ENCODE data around the gene CCR2.
A peak's percentile ranks its signal among the peaks of the same experiment; 100 is the strongest.
"Not testable (repeated sequence)": the region's sequence is repeated elsewhere in the genome, so short reads cannot be mapped to it uniquely, and the experiment has no call there.

Gene CCR2

DNA sequence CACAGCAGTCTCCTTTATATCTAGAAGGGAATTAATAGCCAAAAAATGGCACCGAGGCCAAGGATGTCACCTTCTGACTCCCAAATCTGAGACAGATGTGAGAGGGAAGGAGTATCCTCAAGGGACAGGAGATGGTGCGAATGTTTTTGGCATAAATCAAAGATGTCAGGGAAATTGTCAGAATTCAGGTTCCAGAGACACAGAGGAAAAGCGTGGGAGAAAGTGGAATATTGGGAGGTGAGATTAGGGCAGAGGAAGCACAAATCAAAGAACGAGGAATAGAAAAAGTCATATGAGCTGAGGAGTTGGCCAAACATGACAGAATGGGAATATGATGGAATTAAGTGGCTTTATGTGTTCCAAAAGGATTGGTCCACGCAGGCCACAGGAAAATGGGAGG lies 46.9 kb downstream of the CCR2 start:
- no peak for DNase-seq (ENCODE audit: low read depth in 2 of 2)
- H3K4me3 ChIP-seq (replicated peaks in 1 of 2; ENCODE audit: low read depth in 2 of 2, low read length in 2 of 2), result no peak overlapping the region
- TF ChIP-seq, protein P1, sequence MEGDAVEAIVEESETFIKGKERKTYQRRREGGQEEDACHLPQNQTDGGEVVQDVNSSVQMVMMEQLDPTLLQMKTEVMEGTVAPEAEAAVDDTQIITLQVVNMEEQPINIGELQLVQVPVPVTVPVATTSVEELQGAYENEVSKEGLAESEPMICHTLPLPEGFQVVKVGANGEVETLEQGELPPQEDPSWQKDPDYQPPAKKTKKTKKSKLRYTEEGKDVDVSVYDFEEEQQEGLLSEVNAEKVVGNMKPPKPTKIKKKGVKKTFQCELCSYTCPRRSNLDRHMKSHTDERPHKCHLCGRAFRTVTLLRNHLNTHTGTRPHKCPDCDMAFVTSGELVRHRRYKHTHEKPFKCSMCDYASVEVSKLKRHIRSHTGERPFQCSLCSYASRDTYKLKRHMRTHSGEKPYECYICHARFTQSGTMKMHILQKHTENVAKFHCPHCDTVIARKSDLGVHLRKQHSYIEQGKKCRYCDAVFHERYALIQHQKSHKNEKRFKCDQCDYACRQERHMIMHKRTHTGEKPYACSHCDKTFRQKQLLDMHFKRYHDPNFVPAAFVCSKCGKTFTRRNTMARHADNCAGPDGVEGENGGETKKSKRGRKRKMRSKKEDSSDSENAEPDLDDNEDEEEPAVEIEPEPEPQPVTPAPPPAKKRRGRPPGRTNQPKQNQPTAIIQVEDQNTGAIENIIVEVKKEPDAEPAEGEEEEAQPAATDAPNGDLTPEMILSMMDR (IDR thresholded peaks at IDR 0.05; ENCODE audit: low read depth, low read length), result no peak

GRCh38 chr3:46401579-46401978 lies 47.7 kb downstream of the CCR2 start:
- no peak overlapping the region for H3K4me3 ChIP-seq (replicated peaks in 1 of 2; ENCODE audit: low read depth in 2 of 2, low read length in 2 of 2)
- TF ChIP-seq, protein P1 (IDR thresholded peaks at IDR 0.05; ENCODE audit: low read depth, low read length), result no peak
- DNase-seq (ENCODE audit: low read depth in 2 of 2), result no peak

DNA sequence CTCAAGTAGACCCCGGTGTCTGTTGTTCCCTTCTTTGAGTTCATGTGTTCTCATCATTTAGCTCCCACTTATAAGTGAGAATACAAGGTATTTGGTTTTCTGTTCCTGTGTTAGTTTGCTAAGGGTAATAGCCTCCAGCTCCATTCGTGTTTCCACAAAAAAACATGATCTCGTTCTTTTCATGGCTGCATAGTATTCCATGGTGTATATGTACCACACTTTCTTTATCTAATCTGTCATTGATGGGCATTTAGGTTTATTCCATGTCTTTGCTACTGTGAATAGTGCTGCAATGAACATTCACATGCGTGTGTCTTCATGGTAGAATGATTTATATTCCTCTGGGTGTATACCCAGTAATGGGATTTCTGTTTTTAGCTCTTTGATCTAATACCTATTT lies 49.0 kb downstream of the CCR2 start:
- not testable (repeated sequence) for H3K4me3 ChIP-seq (replicated peaks in 1 of 2; ENCODE audit: low read depth in 2 of 2, low read length in 2 of 2); DNase-seq (ENCODE audit: low read depth in 2 of 2)

DNA sequence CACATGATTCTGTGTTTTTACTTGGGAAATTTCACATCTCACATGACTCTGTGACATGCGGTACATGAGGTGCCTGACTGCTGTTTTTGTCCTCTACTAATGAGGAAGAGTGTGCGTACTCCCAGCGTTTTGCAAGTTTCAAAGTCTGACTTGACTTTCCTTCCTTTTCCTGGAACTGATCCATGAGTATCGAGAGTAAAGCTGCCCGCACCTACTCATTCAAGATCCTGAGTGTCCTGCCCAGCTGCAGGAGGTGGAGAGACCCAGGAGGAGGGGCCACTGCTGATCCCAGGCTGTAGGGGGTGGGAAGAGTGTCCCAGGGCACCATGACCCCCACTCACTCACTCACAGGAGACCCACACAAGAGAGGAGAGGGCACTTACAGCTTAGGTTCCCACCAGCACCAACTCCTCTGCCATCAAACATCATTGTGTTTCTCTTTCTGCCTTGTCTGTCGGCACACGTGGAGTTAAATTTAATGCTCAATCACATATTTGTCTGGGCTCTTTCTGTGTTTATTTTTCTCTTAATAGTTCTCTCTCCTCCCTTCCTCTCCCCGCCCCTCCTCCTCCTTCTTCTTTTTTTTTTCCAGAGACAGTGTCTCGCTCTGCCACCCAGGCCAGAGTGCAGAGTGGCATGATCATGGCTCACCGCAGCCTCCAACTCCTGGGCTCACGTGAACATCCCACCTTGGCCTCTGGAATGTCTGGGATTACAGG lies 51.5 kb downstream of the CCR2 start:
- no peak overlapping the region for H3K4me3 ChIP-seq (replicated peaks in 1 of 2; ENCODE audit: low read depth in 2 of 2, low read length in 2 of 2)
- no peak for DNase-seq (ENCODE audit: low read depth in 2 of 2)

GRCh38 chr3:46406443-46406787 lies 52.5 kb downstream of the CCR2 start:
- TF ChIP-seq, protein P1 (IDR thresholded peaks at IDR 0.05; ENCODE audit: low read depth, low read length), result no peak
- no peak overlapping the region for H3K4me3 ChIP-seq (replicated peaks in 1 of 2; ENCODE audit: low read depth in 2 of 2, low read length in 2 of 2)
- DNase-seq (ENCODE audit: low read depth in 2 of 2), result no peak

More for the DNA sequence above, 51.5 kb downstream of the CCR2 start:
- TF ChIP-seq, protein P1 (IDR thresholded peaks at IDR 0.05; ENCODE audit: low read depth, low read length), result no peak

DNA sequence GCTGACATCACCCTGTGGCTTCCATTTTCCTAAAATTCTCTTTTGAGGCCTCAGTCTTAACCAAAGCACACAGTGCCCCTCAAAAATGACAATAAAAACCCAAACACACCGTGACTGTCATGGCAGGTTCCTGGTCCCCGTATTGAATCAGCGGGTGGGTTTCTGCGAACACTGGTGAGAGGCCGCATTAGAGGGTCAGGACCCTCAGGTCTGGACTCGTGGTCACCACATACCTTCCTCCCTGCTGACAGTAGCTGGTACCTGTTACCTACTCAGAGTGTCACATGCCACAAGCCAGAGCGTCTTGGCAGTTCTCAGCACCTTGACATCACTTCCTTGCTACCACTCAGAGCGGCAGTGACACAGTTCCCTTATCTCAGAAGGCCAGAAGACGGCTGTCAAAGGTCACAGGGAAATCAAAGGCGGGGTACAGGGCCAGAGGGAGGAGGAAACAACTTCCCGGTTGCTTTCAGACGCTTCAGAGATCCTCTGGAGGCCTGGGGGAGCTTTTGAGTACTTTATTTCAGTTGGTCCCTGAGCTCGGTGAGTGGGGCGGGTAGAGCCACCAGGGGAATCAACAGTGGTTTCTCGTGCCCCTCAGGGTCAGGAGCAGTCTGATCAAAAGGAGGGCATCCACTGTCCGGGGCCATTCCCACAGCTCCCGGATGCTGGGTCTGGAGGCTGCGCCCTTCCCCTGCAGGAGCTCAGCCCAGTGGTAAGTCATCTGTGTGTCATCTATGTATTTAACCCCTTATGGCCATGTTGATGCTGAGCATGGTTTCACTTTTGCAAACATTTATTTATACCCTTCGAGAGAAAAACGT lies 53.1 kb downstream of the CCR2 start, which contains the start of the genes CCR5AS and CCRL2:
TSS of gene CCR5AS (minus strand) at position 279 of the 824 bp plus-strand sequence.
TSS of gene CCRL2 (plus strand) at position 472 of the 824 bp plus-strand sequence. CDS start 821 bp downstream, outside the sequence.
- peak within 1 kb of the TSS in 1 of 2 donors; percentile 27 for H3K4me3 ChIP-seq (replicated peaks in 1 of 2; ENCODE audit: low read depth in 2 of 2, low read length in 2 of 2)
- DNase-seq (ENCODE audit: low read depth in 2 of 2), result peak in 1 of 2 donors; percentile 65
- TF ChIP-seq, protein P1 (IDR thresholded peaks at IDR 0.05; ENCODE audit: low read depth, low read length), result no peak

- H3K4me3 ChIP-seq (replicated peaks in 1 of 2; ENCODE audit: low read depth in 2 of 2, low read length in 2 of 2), result no peak overlapping the region
- TF ChIP-seq, protein P1 (IDR thresholded peaks at IDR 0.05; ENCODE audit: low read depth, low read length), result no peak
- DNase-seq (ENCODE audit: low read depth in 2 of 2), result no peak
These were observed 54.1 kb downstream of the CCR2 start for GRCh38 chr3:46407970-46408369.

Measured in cardiac fibroblast (primary cell).